ENCODE data around the gene FMNL2.
"Not testable (repeated sequence)": the region's sequence is repeated elsewhere in the genome, so short reads cannot be mapped to it uniquely, and the experiment has no call there.

Gene FMNL2

GRCh38 chr2:152465541-152465940 is 130.6 kb downstream of the FMNL2 start:
- in situ Hi-C loops (cut with HindIII; ENCODE audit: low sequenced_read_pairs): no loop called here

GRCh38 chr2:152466041-152466440 is 131.1 kb downstream of the FMNL2 start:
- in situ Hi-C loops (cut with HindIII; ENCODE audit: low sequenced_read_pairs): no loop called here

DNA sequence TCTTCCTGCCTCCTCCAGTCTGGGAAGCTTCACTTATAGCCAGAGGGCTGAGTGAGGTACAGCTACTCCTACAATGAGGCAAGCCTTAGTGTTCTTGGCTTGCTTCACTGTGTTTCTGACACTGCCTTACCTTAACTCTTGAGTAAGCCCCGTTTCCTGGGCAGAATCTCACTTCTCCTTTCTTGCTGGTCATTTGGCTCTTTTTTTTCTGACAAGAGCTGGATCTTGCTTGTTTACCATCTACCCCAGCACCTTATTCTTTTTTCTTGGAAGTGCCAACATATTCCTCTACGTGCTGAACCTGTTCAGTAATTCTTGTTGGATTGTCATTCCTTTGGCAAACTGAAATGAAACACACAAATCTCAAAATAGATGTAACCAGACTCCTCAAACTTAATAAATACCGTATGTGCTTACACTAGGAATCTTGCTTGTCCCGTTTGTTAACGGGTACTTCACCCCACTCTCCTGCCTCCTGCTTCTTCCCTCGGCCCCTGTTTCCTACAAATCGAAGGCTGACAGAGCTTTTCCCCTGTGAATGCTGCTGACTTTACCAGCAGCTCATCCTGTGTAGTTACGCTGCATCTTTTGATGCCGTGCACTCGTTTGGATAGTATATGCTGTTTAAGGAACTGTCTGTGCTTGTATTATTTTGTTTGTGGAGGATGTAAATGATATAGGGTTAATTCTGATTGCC is 132.2 kb downstream of the FMNL2 start:
- in situ Hi-C loops (cut with HindIII; ENCODE audit: low sequenced_read_pairs): no loop called here

GRCh38 chr2:152467677-152468410 is 132.9 kb downstream of the FMNL2 start:
- in situ Hi-C loops (cut with HindIII; ENCODE audit: low sequenced_read_pairs): no loop called here

DNA sequence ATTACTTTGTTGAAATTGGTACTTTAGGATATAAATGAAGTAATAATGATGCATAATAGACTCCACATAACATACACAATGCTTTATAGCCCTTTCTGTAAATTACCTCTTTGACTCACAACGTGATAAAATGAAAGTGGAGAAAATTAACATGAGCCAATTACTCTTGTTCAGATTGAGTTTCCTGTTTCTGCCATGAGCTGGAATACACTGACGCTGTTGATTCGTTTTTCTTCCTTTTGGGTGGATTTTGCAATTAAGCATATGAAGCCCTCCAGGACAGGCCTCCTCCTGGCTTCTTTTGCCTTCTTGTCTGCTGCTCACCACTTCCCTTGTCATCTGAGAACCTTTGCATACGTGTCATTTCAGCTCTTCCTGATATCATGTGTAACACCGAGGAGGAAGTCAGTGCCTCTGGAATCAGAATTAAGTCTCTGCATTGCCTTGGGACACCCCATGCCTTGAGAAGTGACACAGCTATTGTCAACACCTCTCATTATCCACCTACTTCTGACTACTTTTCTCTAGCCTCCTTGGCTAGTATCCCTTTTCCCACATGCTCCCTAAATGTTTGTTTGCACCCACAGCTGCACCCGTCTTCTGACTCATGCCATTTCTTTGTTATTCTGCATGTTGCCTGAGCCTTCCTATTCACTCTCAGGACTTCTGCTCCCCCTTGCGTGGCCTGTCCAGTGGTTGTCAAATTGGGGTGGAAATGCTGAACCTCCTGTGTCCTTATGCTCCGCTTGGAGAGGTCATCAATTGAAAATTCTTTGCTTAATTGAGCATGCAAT is 134.1 kb downstream of the FMNL2 start:
- in situ Hi-C loops (cut with HindIII; ENCODE audit: low sequenced_read_pairs): no loop called here

DNA sequence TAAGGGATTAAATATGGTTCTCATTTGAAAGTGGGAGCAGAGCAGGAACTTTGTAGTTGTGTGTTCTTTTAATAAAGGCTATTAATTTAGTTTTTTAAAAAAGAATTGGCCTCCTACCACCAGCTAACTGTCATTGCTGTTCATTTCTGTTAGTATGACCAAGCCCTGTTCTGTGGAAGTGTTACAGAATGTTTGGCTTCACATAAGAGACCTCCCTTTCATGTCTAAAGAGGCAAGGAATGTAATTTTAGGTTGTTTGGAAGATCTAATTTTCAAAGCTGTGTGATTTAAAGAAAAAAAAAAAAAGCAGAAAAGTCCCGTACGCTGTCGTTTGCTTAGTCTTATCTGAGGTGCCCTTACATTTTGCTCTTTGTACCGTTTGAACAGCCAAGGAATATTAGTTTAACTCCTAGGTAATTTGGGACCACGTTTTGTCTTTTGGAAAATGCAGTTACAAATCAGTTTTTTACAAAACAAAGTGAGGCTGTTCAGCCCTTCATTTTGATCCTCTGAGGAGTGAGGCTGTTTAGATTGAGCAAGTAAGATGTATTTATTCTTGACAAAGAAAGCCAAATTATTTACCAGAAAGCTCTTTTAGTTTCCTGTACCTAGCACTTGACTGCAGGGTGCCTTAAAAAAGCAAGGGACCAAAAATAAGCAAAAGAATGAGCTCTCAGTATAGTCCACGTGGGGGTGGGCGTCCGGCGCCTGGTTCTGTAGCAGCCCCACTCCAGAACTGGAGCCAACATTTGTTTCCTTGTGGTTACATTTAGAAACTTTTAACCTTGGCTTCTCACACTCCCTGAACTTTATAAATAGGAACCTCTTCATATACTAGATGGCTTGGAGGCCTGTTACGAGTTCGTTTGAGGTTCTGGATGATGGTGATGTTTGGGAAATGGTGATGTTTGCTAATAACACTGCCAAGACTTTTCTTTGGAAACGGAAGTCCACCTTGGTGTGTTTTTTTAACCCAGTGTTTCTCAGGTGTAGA is 136.2 kb downstream of the FMNL2 start:
- in situ Hi-C loops (cut with HindIII; ENCODE audit: low sequenced_read_pairs): no loop called here

GRCh38 chr2:152472481-152472887 is 137.5 kb downstream of the FMNL2 start:
- in situ Hi-C loops (cut with HindIII; ENCODE audit: low sequenced_read_pairs): no loop called here

- in situ Hi-C loops (cut with HindIII; ENCODE audit: low sequenced_read_pairs): no loop called here
Measured at GRCh38 chr2:152473151-152473857, 138.3 kb downstream of the FMNL2 start.

GRCh38 chr2:152474523-152474922 is 139.5 kb downstream of the FMNL2 start:
- in situ Hi-C loops (cut with HindIII; ENCODE audit: low sequenced_read_pairs): not testable (repeated sequence)

- in situ Hi-C loops (cut with HindIII; ENCODE audit: low sequenced_read_pairs): no loop called here
Measured at GRCh38 chr2:152475982-152476381, 141.0 kb downstream of the FMNL2 start.

- in situ Hi-C loops (cut with HindIII; ENCODE audit: low sequenced_read_pairs): no loop called here
Measured at GRCh38 chr2:152477347-152478092, 142.5 kb downstream of the FMNL2 start.

DNA sequence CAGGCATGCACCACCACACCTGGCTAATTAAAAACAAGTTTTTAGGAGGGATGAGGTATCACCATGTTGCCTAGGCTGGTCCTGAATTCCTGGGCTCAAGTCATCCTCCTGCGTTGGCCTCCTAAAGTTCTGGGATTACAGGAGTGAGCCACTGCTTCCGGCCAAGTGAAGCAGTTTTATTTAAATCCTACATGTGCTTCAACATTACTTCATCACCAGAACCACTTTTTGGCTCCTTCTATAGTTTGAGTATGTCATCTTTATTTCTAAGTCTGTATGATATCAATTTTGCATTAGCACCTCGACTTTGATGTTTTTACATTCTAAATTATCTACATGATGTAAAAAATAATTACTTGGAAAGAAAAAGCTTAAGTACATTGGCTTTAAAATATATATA is 144.3 kb downstream of the FMNL2 start:
- in situ Hi-C loops (cut with HindIII; ENCODE audit: low sequenced_read_pairs): no loop called here

GRCh38 chr2:152480821-152481399 is 145.9 kb downstream of the FMNL2 start:
- in situ Hi-C loops (cut with HindIII; ENCODE audit: low sequenced_read_pairs): loop anchor here (10.0 kb wide), 1 partner anchor 126 kb away; no protein-coding TSS in a partner anchor

- in situ Hi-C loops (cut with HindIII; ENCODE audit: low sequenced_read_pairs): loop anchor here (10.0 kb wide), 1 partner anchor 127 kb away; no protein-coding TSS in a partner anchor
Measured at GRCh38 chr2:152481881-152482583, 147.1 kb downstream of the FMNL2 start.

DNA sequence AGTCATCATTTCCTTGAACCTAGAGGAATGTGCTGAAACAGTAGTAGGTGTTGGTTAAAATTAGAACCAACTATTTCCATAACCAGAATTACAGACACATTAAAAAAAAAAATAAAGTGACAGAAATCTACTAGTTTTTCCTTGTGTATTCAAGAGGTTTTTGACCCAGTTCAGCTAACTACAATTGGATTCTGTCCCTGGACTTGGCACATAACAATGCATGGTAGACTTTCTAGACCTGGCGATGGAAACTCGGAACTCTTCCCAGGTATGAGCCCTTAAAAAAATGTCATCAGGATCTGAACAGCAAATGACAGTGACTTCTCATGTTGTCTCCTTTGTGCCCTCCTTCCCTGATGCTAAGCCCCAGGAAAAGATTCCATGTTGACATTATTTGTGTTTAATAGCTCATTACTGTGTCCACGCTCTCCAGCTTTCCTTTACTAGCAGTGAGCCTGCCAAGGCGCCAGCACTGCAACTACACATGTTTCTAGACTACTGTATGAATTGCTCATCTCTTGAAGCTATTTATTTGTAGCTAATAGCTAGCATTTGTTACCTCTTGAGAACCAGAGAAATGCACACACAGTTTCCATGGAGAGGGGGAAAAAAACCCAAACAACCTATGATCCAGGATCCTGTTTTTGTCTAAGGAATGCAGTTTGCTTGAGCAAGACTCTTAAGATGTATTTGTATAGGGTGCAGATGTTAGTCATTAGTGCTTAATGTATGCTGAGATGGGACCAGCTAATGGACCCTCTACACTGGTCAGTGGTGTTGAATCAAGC is 148.5 kb downstream of the FMNL2 start:
- in situ Hi-C loops (cut with HindIII; ENCODE audit: low sequenced_read_pairs): loop anchor here (10.0 kb wide), 1 partner anchor 129 kb away; no protein-coding TSS in a partner anchor

DNA sequence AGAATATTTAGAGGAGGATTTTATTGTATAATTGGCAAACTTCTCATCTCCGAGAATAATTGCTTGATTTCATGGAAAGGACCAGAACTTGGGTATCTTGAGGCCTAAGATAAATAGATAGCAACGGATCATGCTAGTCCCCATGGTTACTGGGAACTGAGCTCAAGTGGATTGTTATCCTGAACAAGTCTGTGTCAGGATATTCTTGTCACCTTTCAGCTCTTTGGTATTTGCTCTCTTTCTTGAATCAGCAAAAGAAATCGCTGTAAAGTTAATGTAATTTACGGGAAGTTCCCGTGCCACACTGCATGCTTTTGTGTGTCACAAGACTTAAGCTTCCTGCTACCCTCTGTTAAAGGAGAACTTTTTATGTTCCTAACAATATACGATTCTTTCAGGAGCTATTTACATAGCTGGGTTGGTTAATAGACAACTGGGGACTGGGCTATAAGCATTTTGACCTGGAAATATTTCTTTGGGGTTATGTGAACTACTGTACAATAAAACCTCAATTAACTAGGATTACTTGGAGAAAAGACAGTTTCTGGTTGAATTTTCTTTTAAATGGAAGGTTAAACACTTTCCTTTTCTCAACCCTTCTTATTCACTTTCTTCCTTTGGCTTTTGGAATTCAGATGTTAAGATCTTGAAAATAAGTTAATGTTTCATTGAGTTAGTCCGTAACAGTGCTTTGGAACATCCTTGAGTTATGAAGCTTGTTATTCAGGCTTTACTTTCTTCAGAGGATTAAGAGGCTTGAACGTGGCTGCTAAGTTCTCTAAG is 151.2 kb downstream of the FMNL2 start:
- in situ Hi-C loops (cut with HindIII; ENCODE audit: low sequenced_read_pairs): loop anchor here (10.0 kb wide), 1 partner anchor 131 kb away; no protein-coding TSS in a partner anchor
